Panc1 (cell line): ENCODE data around the gene EPHB2. TPM values are rescaled to one million over a fixed set of nuclear protein-coding genes. Genes with fewer than 3 reads are reported as not detected.

Experiments used
- ATAC-seq: fragments of 200-7000 bp; cut with Tn5 transposase; 2 replicates; pipeline ENCODE4 v1.9.1; 2020; ENCODE audit warnings: mild to moderate bottlenecking, moderate library complexity
- BruUV-seq: library from RNA; stranded (reverse); fragments of 400-500 nt; replicated peaks from 2 replicates; lab custom pipeline; 2021; lab: Mats Ljungman, UMichigan
- CTCF ChIA-PET: fragments of 300-600 bp; sonication (Branson Sonifier 250); formaldehyde crosslinking; loops from one replicate; lab custom pipeline; 2022; ENCODE audit warnings: antibody characterized with exemption; lab: Charles Lee
- POLR2A ChIA-PET: fragments of 300-600 bp; sonication (Branson Sonifier 250); formaldehyde crosslinking; loops from one replicate; lab custom pipeline; 2022; ENCODE audit warnings: antibody characterized with exemption; lab: Charles Lee
- DNase-seq: peaks from one replicate; pipeline ENCODE4 v3.0.0-alpha.2; 2010; ENCODE audit warnings: low read depth, low spot score
- H3K27ac ChIP-seq: 2 replicates; pipeline ENCODE4 v1.5.1; 2011; ENCODE audit warnings: mild to moderate bottlenecking, low read length, inconsistent platforms
- H3K27me3 ChIP-seq: fragments of 200-500 bp; sonication (Bioruptor generic); 2 replicates; pipeline ENCODE4 v1.6.0; 2014; ENCODE audit warnings: low read length, inconsistent platforms; ENCODE audit not compliant: control insufficient read depth, insufficient read depth
- H3K36me3 ChIP-seq: fragments of 200-500 bp; sonication (Bioruptor generic); 2 replicates; pipeline ENCODE4 v1.5.1; 2014; ENCODE audit warnings: inconsistent platforms, mild to moderate bottlenecking, low read length, moderate library complexity; ENCODE audit not compliant: control insufficient read depth, insufficient read depth
- H3K4me1 ChIP-seq: 2 replicates; pipeline ENCODE4 v1.5.1; 2011; ENCODE audit warnings: inconsistent platforms, mild to moderate bottlenecking, low read length, moderate library complexity; ENCODE audit not compliant: control insufficient read depth, insufficient read depth
- H3K4me3 ChIP-seq, 2 experiments: 2 replicates each; pipeline ENCODE4 v1.5.1; 2011 to 2012; ENCODE audit warnings: low read depth in 2 of 2, low read length in 2 of 2, mild to moderate bottlenecking in 2 of 2, inconsistent platforms in 1 of 2, moderate library complexity in 1 of 2
- H3K9me3 ChIP-seq: fragments of 200-500 bp; sonication (Bioruptor generic); 2 replicates; pipeline ENCODE4 v1.5.1; 2014; ENCODE audit warnings: low read depth, mild to moderate bottlenecking, inconsistent platforms, low read length, moderate library complexity; ENCODE audit not compliant: control insufficient read depth, insufficient read depth
- POLR2AphosphoS5 ChIP-seq: IDR thresholded peaks from 2 replicates; pipeline ENCODE4 v1.6.1; 2012; ENCODE audit warnings: mild to moderate bottlenecking, low read depth, low read length, moderate library complexity
- SIN3A ChIP-seq: IDR thresholded peaks from 2 replicates; pipeline ENCODE4 v1.6.1; 2012; ENCODE audit warnings: low read depth, mild to moderate bottlenecking, low read length, moderate library complexity, borderline replicate concordance; ENCODE audit not compliant: insufficient read depth
- TCF7L2 ChIP-seq: IDR thresholded peaks from 2 replicates; pipeline ENCODE4 v1.6.1; 2011; ENCODE audit warnings: mild to moderate bottlenecking, low read depth, low read length, inconsistent platforms
- in situ Hi-C: cut with HindIII; loops from 2 replicates; pipeline ENCODE4 v1.10.0; 2016; ENCODE audit warnings: low sequenced_read_pairs, low pct_unique_long_range_greater_than_20kb
- intact Hi-C: fragments of 100-400 bp; cut with micrococcal nuclease; formaldehyde crosslinking; loops from one replicate; pipeline ENCODE4 v1.10.0; 2022; ENCODE audit not compliant: unreplicated experiment
- total RNA-seq: library from RNA; stranded (reverse); gene quantifications from one replicate; pipeline ENCODE4 v1.2.1, GENCODE V29; 2021; ENCODE audit not compliant: unreplicated experiment
- TF ChIP-seq, protein P1 (sequence below), 2 experiments: IDR thresholded peaks; 2 replicates each; pipeline ENCODE4 v1.6.1; 2011 to 2012; ENCODE audit warnings: low read depth in 2 of 2, control low read depth in 1 of 2, low read length in 1 of 2, mild to moderate bottlenecking in 1 of 2, moderate library complexity in 1 of 2; ENCODE audit not compliant: insufficient read depth in 1 of 2
- TF ChIP-seq, protein P2 (sequence below): fragments of 450-650 bp; IDR thresholded peaks from 2 replicates; pipeline ENCODE4 v1.5.1; 2017; ENCODE audit warnings: mild to moderate bottlenecking

Gene EPHB2
- total RNA-seq, 1 experiment from 2014 or later: 29.0 TPM

DNA sequence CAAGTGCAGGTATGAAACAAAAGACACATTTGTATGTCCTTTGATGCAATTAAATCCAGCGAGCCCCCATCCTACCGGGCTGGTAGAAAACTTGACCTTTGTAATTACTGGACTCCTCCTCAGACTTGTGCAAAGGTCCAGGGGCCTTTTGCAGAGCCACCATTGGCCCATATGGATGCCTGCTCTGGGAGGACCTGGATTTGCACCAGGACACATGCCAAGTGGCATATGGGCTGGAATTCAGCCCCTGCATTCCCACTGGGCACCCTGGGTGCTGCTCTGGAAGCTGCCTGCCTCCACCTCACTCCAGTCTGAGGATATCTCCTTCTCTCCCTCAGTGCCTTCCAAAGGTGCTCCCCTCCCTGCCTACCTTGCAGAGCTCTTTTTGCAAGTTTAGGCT is 226.0 kb downstream of the EPHB2 start:
- BruUV-seq: no TSS peak
- peaks cover 10% of the 10 kb centered on the region; the same call in 1 of the 2 replicates for H3K9me3 ChIP-seq
- H3K4me1 ChIP-seq: no peaks in the 10 kb centered on the region
- no peaks in the 10 kb centered on the region for H3K27me3 ChIP-seq
- H3K4me3 ChIP-seq: no peak overlapping the region
- no peak overlapping the region for H3K27ac ChIP-seq
- H3K36me3 ChIP-seq: no peaks in the 10 kb centered on the region
- in situ Hi-C loops: no loop called here
- ChIA-PET CTCF (no interaction called here), POLR2A (no interaction called here)
- no peak for ATAC-seq
- DNase-seq: no peak
- TF ChIP-seq TCF7L2: no peak
- TF ChIP-seq, protein P1, sequence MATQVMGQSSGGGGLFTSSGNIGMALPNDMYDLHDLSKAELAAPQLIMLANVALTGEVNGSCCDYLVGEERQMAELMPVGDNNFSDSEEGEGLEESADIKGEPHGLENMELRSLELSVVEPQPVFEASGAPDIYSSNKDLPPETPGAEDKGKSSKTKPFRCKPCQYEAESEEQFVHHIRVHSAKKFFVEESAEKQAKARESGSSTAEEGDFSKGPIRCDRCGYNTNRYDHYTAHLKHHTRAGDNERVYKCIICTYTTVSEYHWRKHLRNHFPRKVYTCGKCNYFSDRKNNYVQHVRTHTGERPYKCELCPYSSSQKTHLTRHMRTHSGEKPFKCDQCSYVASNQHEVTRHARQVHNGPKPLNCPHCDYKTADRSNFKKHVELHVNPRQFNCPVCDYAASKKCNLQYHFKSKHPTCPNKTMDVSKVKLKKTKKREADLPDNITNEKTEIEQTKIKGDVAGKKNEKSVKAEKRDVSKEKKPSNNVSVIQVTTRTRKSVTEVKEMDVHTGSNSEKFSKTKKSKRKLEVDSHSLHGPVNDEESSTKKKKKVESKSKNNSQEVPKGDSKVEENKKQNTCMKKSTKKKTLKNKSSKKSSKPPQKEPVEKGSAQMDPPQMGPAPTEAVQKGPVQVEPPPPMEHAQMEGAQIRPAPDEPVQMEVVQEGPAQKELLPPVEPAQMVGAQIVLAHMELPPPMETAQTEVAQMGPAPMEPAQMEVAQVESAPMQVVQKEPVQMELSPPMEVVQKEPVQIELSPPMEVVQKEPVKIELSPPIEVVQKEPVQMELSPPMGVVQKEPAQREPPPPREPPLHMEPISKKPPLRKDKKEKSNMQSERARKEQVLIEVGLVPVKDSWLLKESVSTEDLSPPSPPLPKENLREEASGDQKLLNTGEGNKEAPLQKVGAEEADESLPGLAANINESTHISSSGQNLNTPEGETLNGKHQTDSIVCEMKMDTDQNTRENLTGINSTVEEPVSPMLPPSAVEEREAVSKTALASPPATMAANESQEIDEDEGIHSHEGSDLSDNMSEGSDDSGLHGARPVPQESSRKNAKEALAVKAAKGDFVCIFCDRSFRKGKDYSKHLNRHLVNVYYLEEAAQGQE (IDR thresholded peaks at IDR 0.05; ENCODE audit: insufficient read depth in 1 of 2, low read depth in 2 of 2, low read length in 1 of 2): no peak
- no peak for TF ChIP-seq POLR2AphosphoS5
- TF ChIP-seq SIN3A: no peak
- TF ChIP-seq, protein P2, sequence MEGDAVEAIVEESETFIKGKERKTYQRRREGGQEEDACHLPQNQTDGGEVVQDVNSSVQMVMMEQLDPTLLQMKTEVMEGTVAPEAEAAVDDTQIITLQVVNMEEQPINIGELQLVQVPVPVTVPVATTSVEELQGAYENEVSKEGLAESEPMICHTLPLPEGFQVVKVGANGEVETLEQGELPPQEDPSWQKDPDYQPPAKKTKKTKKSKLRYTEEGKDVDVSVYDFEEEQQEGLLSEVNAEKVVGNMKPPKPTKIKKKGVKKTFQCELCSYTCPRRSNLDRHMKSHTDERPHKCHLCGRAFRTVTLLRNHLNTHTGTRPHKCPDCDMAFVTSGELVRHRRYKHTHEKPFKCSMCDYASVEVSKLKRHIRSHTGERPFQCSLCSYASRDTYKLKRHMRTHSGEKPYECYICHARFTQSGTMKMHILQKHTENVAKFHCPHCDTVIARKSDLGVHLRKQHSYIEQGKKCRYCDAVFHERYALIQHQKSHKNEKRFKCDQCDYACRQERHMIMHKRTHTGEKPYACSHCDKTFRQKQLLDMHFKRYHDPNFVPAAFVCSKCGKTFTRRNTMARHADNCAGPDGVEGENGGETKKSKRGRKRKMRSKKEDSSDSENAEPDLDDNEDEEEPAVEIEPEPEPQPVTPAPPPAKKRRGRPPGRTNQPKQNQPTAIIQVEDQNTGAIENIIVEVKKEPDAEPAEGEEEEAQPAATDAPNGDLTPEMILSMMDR: no peak
- intact Hi-C loops: no loop called here

DNA sequence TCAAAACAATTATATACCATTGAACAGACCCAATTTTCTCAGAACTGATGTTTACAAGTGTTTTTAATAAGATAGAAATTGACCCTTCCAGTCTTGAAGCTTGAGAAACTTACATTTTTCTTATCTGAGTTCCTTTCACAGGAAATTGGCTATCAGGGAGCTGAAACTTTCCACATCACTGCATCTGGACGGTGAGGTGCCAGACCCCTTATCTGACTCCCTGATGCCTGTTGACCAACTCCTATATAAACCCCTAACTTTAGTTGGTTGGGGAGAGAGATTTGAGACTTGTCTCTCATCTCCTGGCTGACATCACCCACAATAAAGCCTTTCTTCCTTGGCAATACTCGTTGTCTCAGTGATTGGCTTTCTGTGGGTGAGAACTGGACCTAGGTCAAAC is 230.6 kb downstream of the EPHB2 start:
- ATAC-seq (no peak), DNase-seq (no peak)
- H3K36me3 ChIP-seq: no peaks in the 10 kb centered on the region
- intact Hi-C loops: no loop called here
- H3K27ac ChIP-seq: no peak overlapping the region
- no peaks in the 10 kb centered on the region for H3K27me3 ChIP-seq
- CTCF ChIA-PET: no interaction called here
- in situ Hi-C loops: no loop called here
- H3K9me3 ChIP-seq: peaks cover 8% of the 10 kb centered on the region; the same call in 1 of the 2 replicates
- H3K4me1 ChIP-seq: no peaks in the 10 kb centered on the region
- POLR2A ChIA-PET: no interaction called here
- no TSS peak for BruUV-seq
- no peak overlapping the region for H3K4me3 ChIP-seq
- TF ChIP-seq POLR2AphosphoS5 (no peak), SIN3A (no peak), TCF7L2 (no peak)
- TF ChIP-seq, protein P2: no peak
- TF ChIP-seq, protein P1 (IDR thresholded peaks at IDR 0.05; ENCODE audit: insufficient read depth in 1 of 2, low read depth in 2 of 2, low read length in 1 of 2): no peak
